AG09319 (cell line): ENCODE measurements around the gene PALD1.
A peak's percentile ranks its signal among the peaks of the same experiment; 100 is the strongest.

Experiments used
- DNase-seq: peaks from one replicate; pipeline ENCODE4 v3.0.0-alpha.2; 2010; ENCODE audit warnings: low read depth; ENCODE audit errors: extremely low read depth
- TF ChIP-seq, protein P1 (sequence below): IDR thresholded peaks from 2 replicates; pipeline ENCODE4 v1.5.1; 2011; ENCODE audit warnings: low read depth, mild to moderate bottlenecking, inconsistent platforms, low read length, moderate library complexity

Gene PALD1

DNA sequence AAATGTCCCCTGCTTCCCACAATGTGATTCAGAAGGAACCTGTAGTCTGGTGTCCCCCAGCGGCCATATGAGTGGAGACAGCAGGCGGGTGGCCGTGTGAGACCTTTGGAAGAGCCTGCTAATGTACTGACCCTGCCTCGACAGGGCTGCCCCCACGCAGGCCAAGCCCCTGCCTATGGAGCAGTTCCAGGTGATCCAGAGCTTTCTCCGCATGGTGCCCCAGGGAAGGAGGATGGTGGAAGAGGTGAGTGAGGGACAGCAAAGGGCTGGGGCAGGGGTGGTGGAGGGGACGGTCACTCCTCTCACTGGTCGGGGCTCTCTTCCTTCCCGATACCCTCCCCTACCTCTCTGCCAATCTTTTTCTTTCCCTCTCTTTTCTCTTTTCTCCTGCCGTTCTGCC is 55.7 kb downstream of the PALD1 start:
- DNase-seq, result no peak
- TF ChIP-seq, protein P1, sequence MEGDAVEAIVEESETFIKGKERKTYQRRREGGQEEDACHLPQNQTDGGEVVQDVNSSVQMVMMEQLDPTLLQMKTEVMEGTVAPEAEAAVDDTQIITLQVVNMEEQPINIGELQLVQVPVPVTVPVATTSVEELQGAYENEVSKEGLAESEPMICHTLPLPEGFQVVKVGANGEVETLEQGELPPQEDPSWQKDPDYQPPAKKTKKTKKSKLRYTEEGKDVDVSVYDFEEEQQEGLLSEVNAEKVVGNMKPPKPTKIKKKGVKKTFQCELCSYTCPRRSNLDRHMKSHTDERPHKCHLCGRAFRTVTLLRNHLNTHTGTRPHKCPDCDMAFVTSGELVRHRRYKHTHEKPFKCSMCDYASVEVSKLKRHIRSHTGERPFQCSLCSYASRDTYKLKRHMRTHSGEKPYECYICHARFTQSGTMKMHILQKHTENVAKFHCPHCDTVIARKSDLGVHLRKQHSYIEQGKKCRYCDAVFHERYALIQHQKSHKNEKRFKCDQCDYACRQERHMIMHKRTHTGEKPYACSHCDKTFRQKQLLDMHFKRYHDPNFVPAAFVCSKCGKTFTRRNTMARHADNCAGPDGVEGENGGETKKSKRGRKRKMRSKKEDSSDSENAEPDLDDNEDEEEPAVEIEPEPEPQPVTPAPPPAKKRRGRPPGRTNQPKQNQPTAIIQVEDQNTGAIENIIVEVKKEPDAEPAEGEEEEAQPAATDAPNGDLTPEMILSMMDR, result no peak

DNA sequence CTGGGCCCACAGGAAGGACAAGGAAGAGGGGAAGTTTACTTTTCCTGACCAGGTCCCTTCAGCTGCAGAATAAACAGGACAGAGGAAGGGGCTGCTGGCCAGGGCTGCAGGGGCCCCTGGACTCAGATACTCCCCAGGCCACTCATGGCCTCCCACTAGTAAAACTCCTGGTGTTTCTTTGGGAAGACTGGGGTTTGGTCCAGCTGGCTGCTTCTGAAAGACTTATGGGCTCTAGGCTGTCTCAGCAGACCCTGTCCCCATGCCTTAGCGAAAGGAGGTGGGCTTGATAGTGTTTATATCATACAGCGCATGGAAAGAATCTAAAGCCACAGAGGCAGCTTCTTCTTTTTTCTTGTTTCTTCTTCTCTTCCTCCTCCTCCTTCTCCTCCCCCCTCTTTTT is 56.4 kb downstream of the PALD1 start:
- no peak for DNase-seq
- TF ChIP-seq, protein P1, result no peak

DNA sequence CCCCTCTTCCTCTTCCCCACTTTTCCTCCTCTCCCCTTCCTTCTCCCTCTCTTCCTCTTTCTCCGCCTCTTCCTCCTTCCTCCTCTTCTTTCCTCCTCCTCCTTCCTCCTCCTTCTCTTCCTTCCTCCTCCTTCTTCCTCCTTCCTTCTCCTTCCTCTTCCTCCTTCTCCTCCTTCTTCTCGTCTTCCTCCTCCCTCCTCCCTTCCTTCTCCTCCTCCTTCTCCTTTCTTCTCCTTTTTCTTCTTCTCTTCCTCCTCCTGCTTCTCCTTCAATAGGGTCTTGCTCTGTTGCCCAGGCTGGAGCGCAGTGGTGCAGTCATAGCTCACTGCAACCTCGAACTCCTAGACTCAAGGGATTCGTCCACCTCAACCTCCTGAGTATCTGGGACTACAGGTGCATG is 56.9 kb downstream of the PALD1 start:
- TF ChIP-seq, protein P1, result no peak
- DNase-seq, result no peak

DNA sequence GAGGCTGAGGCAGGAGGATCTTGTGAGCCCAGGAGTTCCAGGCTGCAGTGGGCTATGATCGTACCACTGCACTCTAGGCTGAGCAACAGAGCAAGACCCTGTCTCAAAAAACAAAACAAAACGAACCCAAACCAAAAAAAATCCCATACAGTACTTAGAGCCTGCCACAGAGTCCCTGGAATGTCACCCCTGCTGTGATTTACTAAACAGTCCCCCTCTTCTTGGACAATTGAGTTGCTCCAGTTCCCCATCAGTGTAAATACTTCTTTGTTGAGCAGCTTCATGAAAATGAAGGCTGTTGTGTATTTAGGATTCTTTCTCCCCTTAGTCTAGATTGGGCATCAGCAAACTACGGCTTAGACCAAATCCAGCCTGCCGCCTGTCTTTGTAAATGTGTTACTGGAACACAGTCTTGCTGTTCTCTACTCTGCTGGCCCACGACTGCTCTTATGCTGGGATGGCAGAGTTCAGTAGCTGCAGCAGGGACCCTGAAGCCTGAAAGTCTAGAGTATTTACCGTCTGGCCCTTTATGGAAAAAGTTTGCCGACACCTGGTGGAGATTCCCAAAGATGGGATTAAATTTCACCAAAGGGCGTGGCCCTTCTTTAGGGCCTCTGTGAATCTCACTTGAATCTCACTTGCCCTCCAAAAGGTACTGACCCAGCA is 57.8 kb downstream of the PALD1 start:
- TF ChIP-seq, protein P1, result no peak
- no peak for DNase-seq

DNA sequence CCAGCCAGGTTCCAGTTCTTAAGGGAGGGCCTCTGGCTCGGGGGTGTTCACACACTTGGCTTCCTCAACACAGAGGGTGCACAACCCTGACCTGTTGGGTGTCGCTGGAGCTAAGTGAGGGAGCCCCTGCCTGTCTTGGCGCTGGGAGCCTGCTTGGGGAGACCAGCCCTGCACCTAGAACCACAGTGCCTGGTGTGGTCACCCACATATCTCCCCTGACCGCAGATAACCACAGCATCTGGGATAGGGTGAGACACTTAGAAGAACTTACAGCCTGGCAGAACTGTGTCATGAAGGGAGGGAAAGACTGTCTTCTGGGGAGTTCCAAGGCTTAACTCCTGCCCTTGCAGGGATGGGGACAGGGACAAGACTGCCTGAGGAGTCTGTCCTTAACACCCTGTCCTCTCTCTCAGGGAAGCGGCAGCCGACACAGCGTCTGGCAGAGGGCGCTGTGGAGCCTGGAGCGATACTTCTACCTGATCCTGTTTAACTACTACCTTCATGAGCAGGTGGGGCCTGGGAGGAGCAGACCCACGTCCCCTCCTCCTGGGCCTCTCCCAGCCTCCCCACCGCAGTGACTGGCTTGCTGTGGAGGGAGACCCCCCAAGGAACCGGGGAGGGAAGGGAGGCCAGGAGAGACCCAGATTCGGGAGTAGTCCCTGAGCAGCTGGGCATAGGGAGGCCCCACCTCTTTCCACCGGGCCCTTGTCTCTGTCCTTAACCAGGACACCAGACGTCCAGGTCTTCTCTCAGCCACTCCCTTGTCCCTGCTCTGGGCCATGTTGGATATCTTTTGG is 59.0 kb downstream of the PALD1 start:
- TF ChIP-seq, protein P1, result peak; percentile 12
- DNase-seq, result no peak

DNA sequence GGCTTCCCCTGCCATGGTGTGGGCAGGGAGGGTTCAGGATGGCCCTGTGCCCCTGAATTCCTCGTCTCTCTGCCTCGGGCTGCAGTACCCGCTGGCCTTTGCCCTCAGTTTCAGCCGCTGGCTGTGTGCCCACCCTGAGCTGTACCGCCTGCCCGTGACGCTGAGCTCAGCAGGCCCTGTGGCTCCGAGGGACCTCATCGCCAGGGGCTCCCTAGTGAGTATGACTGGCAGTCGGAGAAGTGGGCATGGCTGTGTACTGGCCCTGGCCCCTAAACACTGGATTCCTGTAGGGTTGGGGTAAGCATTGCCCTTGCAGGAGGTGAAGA is 59.6 kb downstream of the PALD1 start:
- TF ChIP-seq, protein P1, result no peak
- DNase-seq, result no peak

DNA sequence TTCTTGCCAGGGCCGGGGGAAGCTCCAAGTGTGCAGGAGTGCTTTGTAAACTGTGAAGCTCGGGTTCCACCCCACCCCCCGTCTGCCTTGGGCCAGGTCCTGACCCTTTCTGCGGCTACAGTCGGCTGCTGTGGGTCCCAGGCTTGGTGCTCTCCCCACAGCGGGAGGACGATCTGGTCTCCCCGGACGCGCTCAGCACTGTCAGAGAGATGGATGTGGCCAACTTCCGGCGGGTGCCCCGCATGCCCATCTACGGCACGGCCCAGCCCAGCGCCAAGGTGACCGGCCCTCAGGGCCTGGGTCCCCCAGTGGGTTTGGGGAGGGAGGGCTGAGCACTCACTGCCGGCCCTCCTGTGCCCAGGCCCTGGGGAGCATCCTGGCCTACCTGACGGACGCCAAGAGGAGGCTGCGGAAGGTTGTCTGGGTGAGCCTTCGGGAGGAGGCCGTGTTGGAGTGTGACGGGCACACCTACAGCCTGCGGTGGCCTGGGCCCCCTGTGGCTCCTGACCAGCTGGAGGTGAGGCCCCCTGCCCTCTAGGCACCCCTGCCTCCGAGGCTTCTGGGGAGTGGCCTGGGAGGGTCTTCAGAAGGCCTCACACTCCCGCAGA is 60.3 kb downstream of the PALD1 start:
- no peak for DNase-seq
- TF ChIP-seq, protein P1, result no peak
